HG03460 (cell line): ENCODE measurements around the gene EPHA3.

Experiments used
- ATAC-seq: cut with Tn5 transposase; IDR thresholded peaks from one replicate; pipeline ENCODE4 v1.9.1; 2021; ENCODE audit not compliant: unreplicated experiment

Gene EPHA3

DNA sequence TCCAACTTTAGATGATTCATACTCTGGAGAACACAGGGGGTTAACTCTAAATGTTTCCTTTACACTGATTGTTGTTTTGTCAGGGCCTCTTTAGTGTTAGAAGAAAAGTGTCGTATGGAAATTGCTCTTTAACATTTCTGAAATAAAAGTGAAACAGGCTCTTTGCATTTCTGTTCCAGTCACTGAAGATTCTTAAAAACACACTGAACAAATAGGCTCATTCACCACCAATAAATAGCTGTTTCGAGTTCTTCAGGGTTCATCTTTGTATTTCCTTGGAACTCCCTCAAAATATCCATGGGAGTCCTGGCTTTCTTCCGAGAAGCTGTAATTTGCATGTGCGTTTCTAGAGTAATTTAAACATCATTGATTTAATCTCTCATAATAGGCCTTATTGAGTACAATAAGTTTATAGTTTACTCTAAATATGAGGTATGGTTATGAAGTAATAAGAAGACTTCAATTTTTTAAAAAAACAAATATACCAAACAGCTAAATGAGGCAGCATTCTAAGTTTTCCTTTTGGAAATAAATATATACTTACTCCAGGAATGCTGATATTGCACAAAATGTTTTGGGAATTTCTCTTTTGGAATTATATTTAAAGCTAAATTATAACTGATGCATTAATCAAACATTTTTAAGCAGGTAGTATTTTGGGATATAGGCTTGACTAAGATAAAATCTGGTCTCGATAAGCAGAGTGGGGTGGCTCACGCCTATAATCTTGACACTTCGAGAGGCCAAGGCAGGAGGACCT is 327.4 kb downstream of the EPHA3 start:
- ATAC-seq, result no peak

DNA sequence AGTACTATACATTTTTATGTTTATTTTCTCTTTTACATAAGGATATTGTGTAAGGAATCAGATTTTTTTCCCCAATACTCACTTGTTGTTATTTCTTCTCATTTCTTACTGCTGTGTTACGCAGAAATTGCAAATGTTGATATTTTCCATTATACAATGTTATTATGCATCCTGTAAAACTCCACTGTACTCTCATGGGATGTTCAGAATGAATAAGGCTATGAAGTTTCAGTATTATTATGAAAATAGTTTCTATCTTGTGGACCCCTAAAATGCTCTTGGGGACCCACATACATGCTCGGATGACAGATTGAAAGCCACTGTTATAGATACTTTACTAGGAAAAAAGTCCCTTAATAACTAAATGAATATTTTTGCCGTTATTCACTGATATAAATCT is 329.4 kb downstream of the EPHA3 start:
- ATAC-seq, result no peak

DNA sequence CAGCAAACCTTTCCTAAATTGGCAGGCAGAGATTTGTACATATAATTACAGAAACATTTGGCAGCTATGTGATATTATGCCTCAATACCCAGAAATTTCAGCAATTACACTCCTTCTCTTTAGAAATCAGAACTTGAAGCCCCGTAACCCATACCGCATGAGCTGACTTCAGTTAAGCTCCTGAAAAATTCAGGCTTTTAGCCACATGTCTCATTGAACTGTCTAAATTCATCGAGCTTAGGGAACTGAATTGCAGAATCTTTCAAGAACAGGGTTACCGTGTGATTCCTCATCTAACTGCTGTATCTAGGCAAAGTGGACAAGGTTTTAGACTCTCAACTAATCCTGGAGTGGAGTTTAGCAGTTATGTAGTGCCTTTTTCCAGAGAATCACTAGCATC is 333.0 kb downstream of the EPHA3 start:
- ATAC-seq, result no peak

DNA sequence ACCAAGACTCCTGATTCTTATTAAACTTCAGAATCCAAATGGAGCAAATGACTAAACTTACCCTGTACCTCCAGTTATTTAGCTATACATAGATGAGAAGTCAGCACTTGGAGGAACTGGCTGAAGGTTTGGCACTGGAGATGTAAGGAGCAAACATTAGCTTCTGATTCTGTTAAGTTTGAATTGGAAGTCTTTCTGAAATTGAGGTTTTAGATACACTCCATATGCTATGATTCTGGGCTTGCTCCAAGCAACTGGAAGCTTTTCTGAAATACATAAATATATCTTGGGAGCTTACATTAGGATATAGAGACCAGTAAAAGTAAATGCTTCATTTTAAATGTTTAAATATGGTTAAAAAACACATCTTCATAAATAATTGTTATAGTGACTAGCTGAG is 333.7 kb downstream of the EPHA3 start:
- ATAC-seq, result no peak

DNA sequence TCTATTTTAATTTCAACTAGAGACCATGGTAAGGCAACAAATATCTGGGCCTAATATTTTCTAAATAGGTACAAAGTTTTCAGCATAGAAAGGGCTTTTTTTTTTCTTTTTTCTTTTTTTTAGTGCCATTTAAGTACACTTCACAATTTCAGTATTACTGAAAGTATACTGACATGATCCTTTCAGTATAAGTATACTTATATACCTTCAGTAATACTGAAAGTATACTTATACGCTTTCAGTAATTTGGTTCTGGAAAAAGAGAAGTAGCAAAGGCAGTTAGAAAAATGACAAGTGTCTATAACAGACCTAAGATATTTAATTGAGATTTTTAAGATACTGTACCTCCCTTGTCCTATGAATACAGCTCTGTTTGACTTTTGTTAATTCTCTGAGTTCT is 339.2 kb downstream of the EPHA3 start:
- no peak for ATAC-seq

DNA sequence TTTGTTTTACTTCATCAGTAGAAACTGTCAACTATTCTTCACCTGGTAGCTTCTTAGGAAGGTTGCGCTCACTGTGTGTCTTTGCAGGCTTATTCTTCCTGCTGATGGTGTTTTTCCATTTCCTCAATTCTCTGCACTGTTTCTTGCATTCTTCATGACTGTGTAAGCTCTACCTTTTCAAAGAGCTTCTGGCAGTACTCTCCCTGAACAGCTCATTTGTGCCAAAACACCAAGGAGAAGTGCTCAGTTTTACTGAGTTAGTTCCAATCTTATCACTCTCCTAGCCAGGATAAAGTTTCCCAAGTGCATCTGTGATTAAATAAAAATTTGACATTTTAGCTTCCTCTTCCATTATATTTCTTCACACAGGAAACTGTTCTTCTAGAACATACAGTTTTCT is 339.8 kb downstream of the EPHA3 start:
- ATAC-seq, result no peak

DNA sequence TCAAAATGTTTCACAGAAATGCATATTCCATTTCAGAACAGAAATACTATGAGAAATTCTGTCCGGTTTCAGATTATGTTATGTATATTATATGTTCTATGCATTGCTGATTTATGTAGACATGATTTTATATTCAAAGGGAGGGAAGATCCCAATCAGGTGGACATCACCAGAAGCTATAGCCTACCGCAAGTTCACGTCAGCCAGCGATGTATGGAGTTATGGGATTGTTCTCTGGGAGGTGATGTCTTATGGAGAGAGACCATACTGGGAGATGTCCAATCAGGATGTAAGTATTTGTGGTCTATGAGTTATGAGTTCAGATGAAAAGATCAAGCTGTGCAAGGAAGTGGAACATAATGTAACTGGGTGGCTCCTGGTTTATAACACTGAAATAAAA is 341.7 kb downstream of the EPHA3 start:
- no peak for ATAC-seq

DNA sequence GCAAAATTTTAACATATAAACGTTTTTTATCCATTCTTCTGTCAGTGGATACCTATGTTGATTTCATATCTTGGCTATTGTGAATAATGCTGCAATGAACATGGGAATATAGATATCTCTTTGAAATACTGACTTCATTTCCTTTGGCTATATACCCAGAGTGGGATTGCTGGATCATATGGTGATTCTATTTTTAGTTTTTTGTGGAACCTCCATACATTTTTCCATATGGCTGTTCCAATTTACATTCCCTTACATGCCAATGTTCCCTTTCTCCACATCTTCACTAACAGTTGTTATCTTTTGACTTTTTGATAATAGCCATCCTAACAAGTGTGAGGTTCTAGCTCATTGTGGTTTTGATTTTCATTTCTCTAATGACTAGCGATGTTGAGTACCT is 344.6 kb downstream of the EPHA3 start:
- ATAC-seq, result no peak

DNA sequence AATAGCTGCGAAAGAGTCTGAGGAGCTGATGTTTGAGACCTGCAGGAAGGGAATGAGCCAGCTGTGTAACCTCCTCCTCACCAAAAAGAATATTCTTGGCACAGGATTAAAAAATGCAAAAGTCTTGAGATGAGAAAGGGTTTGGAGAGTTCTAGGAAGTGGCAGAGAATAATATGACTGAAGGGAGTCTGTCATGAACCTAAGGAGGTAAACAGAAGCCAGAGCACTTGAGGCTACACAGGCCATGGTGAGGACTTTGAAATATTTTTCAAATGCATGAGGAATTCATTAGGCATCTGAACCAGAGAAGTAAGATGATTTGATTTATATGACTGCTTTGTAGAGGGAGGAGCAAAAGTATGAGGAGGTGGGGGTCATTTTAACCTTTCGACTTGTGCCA is 347.8 kb downstream of the EPHA3 start:
- ATAC-seq, result no peak

DNA sequence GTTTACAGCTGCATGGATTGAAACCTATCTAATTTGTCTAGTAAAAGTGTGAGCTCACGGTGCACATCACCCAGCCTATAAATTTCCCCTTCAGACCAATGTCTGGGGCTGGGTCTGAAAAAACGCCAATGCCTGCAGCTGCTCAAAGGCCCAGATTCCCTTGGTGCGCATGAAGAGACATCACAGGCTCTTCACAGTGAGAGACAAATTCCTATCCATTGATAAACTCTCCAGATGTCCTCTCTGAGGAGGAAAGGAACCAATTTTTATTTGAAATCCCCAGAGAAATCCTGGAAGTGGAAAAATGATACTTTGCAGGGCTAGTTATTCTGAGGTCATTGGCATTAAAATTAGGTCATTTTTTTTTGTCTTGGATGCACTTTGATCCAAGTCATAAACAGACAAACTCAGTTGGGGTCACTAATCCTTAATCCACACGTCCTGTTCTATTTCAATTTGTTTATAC is 360.5 kb downstream of the EPHA3 start:
- ATAC-seq, result no peak

DNA sequence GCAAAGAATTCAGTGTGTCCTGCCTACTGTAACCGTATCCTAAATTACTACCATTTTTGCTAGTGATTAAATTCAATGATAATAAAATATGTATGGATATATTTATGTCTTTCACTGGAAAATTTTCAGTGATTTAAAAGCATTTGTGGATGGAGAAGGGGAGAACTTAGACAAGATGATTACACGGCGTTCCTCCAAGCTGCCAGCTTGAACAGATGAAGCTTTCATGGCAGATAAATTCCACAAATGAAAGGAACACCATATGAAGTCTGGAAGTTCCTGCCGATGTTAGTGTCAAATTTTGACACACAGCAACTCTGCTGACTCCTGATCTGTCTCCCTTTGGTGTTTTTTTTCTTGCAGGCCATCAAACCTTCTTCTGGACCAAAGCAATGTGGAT is 364.7 kb downstream of the EPHA3 start:
- no peak for ATAC-seq

DNA sequence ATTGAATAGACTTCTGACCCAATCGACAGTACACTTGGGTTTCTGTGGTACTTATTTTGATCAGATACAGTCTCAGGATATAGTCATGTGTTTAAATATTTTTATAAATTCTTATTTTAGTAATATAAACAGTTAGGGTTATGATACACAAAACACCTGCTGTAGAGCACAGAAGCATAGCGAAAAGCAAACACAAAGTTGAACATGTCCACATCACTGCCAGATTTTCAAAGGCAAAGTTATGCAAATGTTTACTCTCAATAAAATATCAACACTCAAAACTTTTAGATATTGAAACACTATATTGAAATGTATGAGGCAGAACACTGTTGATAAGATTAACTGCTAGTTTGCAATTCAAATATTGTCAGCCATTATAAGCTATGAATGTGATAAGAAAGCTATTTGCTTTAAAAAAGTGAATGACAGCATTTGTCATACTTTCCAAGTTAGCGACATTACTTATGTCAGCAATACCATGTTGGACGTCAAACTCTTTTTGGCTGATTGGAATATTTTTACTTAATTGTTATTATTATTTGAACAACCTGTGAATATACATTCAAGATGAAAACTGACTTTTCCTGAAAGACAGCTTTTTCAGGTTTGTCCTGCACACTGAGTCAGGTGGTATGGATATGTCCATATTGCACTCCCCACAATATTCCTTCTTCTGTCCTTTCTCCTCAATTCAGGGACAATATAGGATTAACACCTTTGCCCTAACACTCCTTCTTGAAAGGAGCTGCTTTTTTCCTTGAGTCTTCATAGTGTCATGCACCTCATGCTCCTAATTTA is 367.1 kb downstream of the EPHA3 start:
- no peak for ATAC-seq

DNA sequence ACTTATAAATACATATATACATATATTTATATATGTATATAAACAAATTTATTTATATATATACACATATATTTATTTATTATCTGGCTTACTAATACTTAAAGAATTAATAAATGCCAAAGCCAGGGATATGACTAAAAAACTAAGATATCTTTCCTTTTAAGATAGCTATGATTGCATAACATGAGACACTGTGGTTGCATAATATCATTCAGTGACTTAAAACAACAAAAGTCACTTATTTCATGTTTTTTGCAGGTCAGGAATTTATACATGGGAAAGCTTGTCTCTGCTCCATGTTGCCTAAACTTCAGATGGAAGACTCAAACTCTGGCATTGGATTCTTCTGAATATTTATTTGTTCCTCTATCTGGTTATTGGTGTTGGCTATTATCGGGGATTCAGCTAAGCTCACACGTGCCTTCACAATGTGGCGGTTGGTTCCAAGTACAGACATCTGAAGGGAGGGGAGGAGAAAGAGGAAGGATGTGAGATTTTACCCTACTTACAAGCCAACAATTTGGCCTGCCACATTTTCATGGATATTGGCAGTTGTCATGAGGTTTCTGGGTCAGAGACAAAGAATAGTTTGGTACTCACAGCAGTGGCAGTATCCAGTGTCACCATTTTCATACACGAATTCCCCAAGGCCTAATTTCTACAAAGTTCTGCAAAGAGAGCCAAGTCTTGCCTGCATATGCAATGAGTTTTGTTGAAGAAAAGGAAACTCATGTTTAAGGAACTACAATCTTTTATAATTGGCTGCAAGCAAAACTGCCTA is 381.6 kb downstream of the EPHA3 start:
- ATAC-seq, result no peak

DNA sequence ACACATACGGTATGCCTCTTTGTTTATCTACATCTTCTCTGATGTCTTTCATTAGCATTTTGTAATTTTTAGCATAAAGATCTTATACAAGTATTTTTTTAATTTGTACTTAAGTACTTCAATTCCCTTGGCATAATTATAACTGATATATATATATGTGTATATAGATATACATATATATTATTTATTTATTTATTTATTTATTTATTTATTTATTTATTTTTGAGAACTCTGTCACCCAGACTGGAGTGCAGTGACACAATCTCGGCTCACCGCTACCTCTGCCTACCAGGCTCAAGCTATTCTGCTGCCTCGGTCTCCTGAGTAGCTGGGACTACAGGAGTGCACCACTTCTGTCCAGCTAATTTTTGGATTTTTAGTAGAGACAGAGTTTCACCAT is 382.7 kb downstream of the EPHA3 start:
- ATAC-seq, result no peak

DNA sequence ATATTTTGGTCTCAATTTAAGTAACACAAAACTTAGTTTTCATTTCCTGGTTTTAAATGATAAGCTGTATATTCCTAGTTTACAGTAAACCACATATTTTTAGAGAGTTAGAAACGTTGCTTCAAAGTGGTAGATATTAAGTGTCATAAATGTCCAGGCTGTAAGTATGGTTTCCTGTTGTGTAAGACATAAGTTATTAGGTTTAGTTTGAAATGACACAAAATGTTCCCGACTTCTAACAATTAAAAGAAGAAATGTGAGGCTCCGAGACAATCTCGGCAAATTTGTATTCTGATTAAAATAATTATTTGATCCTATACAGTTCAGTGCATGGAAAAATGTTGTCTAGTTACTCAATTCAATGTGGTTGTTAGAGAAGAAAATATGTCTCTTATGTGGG is 387.3 kb downstream of the EPHA3 start:
- ATAC-seq, result no peak

DNA sequence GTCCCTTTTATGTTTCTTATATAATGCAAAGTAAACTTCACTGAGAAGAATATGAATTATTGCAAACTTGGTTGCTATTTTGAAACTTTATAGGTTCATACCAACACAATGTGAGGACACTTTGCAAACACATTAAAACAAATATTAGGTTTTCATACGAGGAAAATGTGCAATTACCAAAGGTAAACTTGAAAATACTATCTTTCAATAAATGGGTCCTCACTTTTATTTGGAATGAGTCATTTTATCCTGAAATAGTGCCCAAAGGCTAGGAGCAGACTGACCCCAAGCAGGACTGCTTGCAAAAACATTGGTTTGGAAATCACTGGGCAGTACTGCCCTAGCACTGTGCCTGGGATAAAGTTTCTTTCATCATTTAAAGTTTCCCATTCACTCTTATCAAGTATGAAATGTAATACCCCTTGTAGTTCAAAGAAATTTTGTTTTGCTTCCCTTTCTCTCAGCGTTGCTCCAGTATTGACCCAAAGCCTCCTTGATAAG is 396.5 kb downstream of the EPHA3 start:
- no peak for ATAC-seq

DNA sequence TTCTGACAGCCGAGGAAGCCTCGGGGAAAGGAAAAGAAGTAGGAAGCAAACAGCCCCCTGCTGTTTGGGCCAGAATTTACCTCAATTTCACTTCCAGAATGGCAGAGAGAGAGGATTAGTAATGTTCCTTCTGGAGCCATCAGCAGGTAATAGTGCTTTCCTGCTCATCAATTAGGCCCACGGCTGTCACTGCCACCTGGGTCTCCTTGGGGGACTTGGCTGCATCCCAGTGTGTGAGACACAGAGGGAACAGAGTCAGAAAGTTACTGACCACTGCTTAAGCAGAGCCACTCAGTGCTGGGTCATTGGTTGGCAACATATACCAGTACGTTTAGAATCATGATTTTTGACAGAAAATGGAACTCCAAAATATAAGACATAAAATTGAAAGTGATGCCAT is 397.0 kb downstream of the EPHA3 start:
- ATAC-seq, result no peak

DNA sequence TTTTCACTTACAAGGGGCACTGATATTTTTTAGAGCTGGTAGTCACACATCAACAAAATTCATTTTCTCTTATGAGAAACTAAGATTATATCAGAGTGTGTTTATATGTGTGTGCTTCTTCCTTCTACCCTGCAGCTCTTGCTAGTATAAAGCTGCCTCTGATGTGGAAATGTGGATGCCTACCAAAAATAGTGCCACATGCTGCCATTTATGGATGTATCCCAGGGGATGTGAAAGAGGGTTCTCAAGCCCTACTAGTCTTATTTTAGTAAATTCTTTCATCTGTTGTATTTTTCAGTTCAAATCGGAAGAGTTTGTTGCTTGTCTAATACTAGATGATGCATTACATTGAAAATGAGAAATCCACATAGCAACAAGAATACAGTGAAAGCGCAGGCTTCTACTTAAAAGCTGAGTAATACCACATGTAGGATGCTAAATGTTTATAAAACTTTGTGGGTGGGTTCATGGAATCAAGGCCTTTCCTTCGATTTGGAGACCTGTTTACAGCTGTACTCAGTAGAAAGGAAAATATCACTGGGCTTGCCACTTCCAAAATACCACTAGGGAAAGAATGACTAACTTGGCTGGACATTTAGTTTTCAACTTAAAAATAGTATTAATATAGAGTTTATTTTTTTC is 399.2 kb downstream of the EPHA3 start:
- ATAC-seq, result no peak

DNA sequence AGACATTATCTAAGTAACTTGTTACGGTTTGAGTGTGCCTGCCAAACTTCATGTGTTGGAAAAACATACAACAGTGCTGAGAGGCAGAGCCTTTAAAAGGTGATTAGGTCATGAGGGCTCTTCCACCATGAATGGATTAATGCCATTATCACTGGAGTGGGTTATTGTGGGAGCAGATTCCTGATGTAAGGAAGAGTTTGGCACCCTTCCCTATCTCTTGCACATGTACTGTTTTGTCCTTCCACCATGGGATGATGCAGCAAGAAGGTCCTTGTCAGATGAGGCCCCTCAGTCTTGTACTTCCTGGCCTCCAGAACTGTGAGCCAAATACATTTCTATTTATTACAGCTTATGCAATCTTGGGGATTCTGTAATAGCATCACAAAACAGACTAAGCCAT is 413.9 kb downstream of the EPHA3 start:
- no peak for ATAC-seq

DNA sequence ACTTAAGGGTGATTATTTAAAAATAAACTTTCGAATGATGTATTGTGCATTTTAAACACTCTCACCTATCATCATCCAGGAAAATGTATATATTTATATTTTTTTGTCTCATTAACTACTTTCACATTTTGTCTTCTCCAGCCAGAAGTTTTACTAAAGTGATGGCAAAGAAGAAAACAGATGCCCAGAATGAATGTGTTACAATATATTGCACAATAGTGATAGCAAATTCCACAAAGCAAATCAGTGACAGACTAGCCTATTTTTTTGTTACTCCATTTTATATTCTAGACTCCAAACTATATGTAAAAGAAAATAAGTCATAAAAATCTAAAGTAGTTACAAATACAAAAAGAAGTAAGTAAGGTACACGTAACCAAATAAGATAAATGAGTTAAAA is 414.7 kb downstream of the EPHA3 start:
- no peak for ATAC-seq

DNA sequence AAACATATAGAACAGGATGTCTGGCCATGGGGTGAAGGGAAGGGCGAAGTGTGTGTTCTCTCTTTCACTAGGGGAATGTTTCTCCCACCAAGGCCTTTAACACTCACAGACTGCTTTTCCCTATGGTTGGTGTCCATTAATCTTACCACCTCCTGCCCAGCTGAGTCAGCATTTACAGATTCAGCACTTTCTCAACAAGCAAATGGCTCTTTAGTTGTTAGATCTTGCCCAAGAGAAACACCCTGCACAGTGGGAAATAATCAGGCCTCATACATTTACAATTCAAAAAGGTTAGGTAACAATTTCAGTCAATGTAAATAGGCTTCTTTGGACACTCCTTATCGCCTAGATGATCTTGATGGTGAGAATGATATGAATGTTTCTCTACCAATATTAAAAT is 418.2 kb downstream of the EPHA3 start:
- no peak for ATAC-seq
